ENCODE results near the gene NID1. TPM values are rescaled to one million over a fixed set of nuclear protein-coding genes. Genes with fewer than 3 reads are reported as not detected.

The NID1 gene
- total and polyA plus RNA-seq, 2 of the 4 experiments (the other 2 are of a cell fraction) = 21.9 to 83.3 TPM

GRCh38 chr1:236102611-236103010, 37.7 kb upstream of the NID1 start:
- Histone ChIP-seq H2AK5ac (ENCODE audit: low read depth, low read length) (no peak overlapping the region), H2BK15ac (ENCODE audit: low read depth, low read length) (no peak overlapping the region), H3K18ac (ENCODE audit: low read depth, low read length) (no peak overlapping the region), H3K4ac (ENCODE audit: low read depth, low read length) (no peak overlapping the region), H2BK120ac (ENCODE audit: low read depth, low read length) (no peak overlapping the region), H3K36me3 (ENCODE audit: control insufficient read depth, insufficient read depth, low read length) (no peaks in the 10 kb centered on the region), H3K79me1 (ENCODE audit: low read depth in 1 of 2, low read length in 2 of 2) (no peaks in the 10 kb centered on the region), H3K4me1 (ENCODE audit: control insufficient read depth, insufficient read depth, low read length) (peaks cover 2% of the 10 kb centered on the region; the same call in 1 of the 2 replicates), H4K91ac (ENCODE audit: insufficient read depth, low read depth, low read length) (no peak overlapping the region), H4K20me1 (ENCODE audit: insufficient read depth, low read length) (no peaks in the 10 kb centered on the region; the same call in 1 of the 2 replicates), H2AK9ac (replicated peaks; ENCODE audit: low read depth, low read length, poor library complexity) (no peak overlapping the region), H4K8ac (ENCODE audit: low read depth in 2 of 2, low read length in 2 of 2) (no peak overlapping the region), H3K56ac (ENCODE audit: extremely low read depth, insufficient read depth, low read length) (no peak overlapping the region), H3K27ac (ENCODE audit: insufficient read depth, low read length) (no peak overlapping the region), H3K23ac (ENCODE audit: low read depth, low read length) (no peak overlapping the region), H3K4me3 (ENCODE audit: insufficient read depth, low read depth, low read length) (no peak overlapping the region), H3K14ac (replicated peaks; ENCODE audit: low read depth, low read length) (no peak overlapping the region), H3K9me1 (ENCODE audit: insufficient read depth, low read length) (no peaks in the 10 kb centered on the region), H3K4me2 (ENCODE audit: low read depth, low read length) (no peak overlapping the region), H3K27me3 (ENCODE audit: control insufficient read depth, insufficient read depth, low read length) (peaks cover 7% of the 10 kb centered on the region), H2BK20ac (ENCODE audit: low read depth, low read length) (no peak overlapping the region), H3K9ac (ENCODE audit: low read depth, low read length) (no peak overlapping the region), H3K9me3 (ENCODE audit: control insufficient read depth, insufficient read depth, low read length) (no peaks in the 10 kb centered on the region), H2BK5ac (ENCODE audit: low read depth, low read length, poor library complexity, severe bottlenecking) (no peak overlapping the region), H2AFZ (replicated peaks; ENCODE audit: low read length, poor library complexity) (no peak overlapping the region), H4K5ac (ENCODE audit: low read depth, low read length) (no peak overlapping the region)
- DNase-seq = no peak
- BruUV-seq (replicated peaks) = no TSS peak
- POLR2A ChIA-PET (ENCODE audit: unreplicated experiment) = no interaction called here
- dilution Hi-C loops (cut with HindIII; ENCODE audit: low sequenced_read_pairs, unreplicated experiment) (no loop called here), in situ Hi-C loops (cut with MboI; ENCODE audit: low sequenced_read_pairs) (loop anchor here (10.0 to 25.0 kb wide), 2 partner anchors 1285 to 1462 kb away; no protein-coding TSS in a partner anchor), intact Hi-C loops (cut with micrococcal nuclease) (loop anchor here (1.0 to 10.0 kb wide), 3 partner anchors 766 to 1705 kb away; no protein-coding TSS in a partner anchor)
- no peak for ATAC-seq (ENCODE audit: low read depth)
- no peak for TF ChIP-seq POLR2A (IDR thresholded peaks at IDR 0.05; ENCODE audit: low read depth, low read length)
- TF ChIP-seq CHD1 (IDR thresholded peaks at IDR 0.05; ENCODE audit: low read depth, low read length) = no peak
- no peak for TF ChIP-seq SMC3 (IDR thresholded peaks at IDR 0.05; ENCODE audit: low read depth, low read length)
- WGBS, 2 experiments (ENCODE audit: extremely low coverage in 2 of 2, insufficient read length in 1 of 2) = no CpG with 5 or more reads among the region's 11 CpGs
- CTCF ChIA-PET = no interaction called here
